ENCODE data around the gene NELL1.
"Not testable (repeated sequence)": the region's sequence is repeated elsewhere in the genome, so short reads cannot be mapped to it uniquely, and the experiment has no call there.

NELL1 gene

GRCh38 chr11:20771681-20772080 lies 102.3 kb downstream of the NELL1 start:
- no peak for DNase-seq

GRCh38 chr11:20775331-20775730 lies 105.9 kb downstream of the NELL1 start:
- no peak for DNase-seq

- no peak for DNase-seq
Measured at GRCh38 chr11:20782775-20783174, 113.4 kb downstream of the NELL1 start.

DNA sequence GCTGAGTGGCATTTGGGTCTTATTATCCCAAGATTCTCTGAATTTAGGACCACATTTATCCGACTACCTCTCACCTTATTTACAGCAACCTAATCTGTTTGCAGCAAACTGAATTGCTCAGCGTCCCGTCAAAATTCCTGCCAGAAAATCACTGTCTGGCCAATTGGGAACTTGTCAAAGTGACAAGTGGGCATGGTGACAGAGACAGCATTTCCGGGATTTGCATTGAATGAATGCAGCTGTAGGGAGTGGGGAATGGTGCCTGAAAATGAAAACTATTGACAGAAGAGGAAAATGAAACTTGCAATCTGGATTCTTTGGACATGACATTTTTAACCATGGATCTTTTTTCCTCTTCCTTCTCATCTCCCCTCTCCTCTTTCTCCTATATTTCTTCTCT lies 113.8 kb downstream of the NELL1 start:
- no peak for DNase-seq

DNA sequence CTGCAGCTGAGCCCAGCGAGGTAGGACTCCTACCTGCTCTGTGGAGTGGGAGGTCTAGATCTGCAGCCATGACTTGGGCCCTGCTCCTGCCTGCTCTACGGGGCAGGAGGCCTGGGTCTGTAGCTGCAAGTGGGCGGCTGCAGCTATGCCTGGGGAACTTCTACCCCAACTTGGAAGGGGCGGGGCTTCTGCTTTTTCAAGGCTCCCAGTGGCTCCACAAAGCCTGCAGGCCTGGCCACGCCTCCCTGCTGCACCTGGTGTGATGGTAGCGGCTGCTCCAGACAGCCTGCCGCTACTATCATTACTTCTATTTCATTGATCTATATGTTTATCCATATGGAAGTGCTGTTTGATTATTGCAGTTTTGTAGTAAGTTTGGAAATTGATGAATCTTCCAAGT lies 121.2 kb downstream of the NELL1 start:
- DNase-seq = no peak

DNA sequence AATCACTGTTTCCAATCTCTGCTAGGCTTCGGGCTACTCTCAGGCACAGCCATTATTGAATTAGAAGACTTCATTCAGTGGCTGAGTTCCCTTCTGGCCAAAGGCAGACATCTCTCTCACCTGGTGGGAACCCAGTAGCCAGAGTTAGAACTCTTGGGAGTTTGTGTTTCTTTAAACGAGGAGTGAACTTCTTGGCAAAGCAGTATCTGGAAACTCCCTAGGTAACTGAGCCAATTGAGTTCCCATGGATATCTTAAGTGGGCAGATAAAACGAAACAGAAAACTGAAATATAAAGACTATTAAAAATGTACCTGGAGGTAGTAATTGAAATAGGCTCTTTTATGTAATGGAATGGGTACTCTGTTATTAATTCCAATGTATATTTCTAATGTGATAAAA lies 125.6 kb downstream of the NELL1 start:
- DNase-seq = no peak

GRCh38 chr11:20808328-20808727 lies 138.9 kb downstream of the NELL1 start:
- no peak for DNase-seq

- no peak for DNase-seq
Measured at GRCh38 chr11:20821046-20821445, 151.7 kb downstream of the NELL1 start.

DNA sequence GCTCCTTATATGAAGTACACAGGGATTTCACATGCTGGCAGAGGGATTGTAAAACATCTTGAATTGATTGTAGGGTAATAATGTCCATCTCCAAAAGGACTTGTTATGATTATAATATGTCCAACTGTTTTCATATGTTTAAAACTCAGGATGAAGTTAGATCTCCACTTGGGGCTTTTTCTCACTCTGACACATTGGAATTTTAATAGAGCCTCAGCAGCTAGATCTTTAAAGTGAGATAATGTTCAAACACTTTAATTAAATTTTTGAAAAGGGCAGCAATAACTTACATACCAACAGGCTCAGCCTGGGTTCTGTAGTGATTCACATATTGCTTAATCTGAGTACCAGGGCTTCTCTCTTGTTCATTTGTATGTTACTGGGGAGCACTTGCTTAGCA lies 152.1 kb downstream of the NELL1 start:
- no peak for DNase-seq

DNA sequence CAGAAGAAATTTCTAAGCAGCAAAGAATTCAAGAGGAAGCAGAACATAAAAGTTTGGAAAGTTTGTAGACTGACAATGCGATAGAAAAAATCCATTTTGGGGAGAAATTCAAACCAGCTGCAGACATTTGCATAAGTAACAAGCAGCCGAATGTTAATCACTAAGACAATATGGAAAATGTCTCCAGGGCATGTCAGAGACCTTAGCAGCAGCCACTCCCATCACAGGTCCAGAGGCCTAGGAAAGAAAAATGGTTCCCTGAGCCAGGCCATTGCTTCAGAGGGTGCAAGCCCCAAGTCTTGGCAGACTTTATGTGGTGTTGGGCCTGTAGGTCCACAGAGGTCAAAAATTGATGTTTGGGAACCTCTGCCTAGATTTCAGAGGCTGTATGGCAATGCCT lies 155.4 kb downstream of the NELL1 start:
- DNase-seq = no peak

DNA sequence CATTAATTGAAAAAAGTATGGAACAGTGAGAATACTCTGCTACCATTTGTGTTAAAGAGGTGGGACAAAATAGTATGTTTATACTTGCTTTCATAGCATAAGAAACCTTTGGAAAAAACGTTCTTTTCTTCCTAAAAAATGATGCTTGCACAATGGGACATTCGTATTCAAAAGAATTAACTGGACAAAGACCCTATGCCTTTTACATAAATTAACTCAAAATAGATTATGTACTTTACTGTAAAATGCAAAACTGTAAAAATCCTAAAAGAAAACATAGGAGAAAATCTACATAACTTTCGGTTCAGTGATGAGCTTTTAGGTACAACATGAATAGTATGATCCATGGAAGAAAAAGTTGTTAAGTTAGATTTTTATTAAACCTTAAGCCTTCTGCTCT lies 166.2 kb downstream of the NELL1 start:
- DNase-seq = no peak

DNA sequence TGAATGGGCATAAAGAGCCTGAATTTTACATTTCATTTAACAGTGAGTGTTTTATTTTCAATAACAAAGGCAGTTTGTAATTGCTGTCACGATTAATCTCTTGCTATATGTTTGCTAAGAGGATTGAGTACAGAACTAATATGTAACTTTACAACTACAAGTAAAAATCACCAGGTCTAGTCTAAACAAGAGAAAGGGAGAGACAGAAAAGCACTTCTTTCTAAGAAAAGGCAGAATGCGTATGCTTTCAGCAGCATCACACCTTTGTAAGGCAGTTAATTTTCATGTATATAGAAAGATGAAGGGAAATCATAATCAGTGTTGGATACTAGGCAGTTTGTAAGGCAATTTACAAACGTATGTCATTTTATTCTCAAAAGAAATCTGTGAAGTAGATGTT lies 169.8 kb downstream of the NELL1 start:
- DNase-seq = no peak

GRCh38 chr11:20840341-20840740 lies 171.0 kb downstream of the NELL1 start:
- DNase-seq = no peak

GRCh38 chr11:20844216-20844615 lies 174.8 kb downstream of the NELL1 start:
- DNase-seq = no peak

DNA sequence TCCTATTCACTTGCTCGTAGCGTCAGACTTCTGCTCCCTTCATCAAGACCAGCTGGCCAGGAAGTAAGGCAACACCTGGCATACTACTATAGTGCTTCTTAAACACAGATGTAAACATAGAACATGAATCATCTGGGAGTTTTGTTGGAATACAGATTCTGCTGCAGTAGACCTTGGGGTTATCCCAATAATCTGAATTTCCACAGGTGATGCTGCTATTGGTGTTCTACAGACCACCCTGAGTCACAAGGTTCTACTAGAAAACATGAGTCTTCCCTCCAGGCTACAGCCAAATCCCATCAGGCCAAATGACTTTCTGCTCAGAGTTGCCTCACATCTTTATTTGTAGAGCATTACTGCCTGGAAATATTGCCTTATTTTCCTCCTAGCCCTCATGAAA lies 175.2 kb downstream of the NELL1 start:
- no peak for DNase-seq

DNA sequence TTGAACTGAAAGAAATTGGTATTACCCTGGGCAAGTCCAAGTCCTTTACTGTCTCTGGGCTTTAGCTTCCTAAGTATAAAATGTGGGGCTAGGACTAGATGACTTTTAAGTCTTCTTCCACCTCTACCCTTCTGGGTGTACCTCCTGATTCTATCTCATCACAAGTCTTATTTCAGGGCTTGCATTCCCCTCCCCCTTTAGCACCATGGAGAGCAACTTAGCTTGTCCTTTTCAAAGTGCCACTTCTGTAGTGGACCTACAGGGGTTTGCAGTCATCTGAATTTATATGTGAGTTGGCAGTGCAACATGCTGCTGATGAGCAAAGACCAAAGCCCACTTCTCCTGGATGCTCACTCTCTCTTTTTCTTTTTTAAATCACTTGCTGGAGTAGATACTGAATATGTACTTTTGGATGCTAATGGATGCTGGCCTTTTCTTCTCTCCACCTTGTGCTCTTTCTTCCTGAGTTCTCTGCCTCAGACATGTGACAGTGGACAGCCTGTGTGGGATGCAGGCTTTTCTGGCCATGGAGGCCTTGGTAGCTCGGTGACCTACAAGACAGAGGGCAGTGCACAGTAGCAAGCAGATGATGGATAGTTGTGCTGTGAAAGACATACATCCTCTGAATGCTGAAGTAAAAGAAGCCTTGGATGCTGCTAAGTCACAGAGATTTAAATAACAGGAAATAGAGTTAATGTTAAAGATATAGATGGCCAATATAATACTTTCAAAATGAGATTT lies 185.0 kb downstream of the NELL1 start:
- DNase-seq = no peak

- DNase-seq = no peak
Measured at GRCh38 chr11:20861322-20861721, 191.9 kb downstream of the NELL1 start.

GRCh38 chr11:20862263-20862662 lies 192.9 kb downstream of the NELL1 start:
- not testable (repeated sequence) for DNase-seq

GRCh38 chr11:20864628-20865027 lies 195.2 kb downstream of the NELL1 start:
- no peak for DNase-seq

DNA sequence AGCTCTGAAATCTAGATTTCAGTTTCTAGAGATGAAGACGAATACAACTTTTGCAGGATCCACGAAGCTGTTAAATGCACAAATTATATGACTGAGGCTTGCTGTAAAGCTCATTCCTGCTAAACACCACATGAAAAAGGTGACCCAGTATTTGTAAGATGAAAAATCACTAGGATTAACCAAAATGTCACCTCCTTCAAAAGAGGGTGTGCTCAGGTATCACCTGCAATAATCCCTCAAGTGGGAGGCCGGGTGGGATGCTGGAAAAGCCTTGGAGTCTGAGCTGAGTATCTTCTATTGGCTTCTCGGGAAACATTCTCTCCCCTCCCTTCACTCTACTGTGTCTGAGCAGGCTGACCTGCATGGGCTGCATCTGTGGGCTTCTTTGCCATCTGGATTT lies 195.8 kb downstream of the NELL1 start:
- no peak for DNase-seq

GRCh38 chr11:20869123-20869522 lies 199.7 kb downstream of the NELL1 start:
- DNase-seq = no peak

DNA sequence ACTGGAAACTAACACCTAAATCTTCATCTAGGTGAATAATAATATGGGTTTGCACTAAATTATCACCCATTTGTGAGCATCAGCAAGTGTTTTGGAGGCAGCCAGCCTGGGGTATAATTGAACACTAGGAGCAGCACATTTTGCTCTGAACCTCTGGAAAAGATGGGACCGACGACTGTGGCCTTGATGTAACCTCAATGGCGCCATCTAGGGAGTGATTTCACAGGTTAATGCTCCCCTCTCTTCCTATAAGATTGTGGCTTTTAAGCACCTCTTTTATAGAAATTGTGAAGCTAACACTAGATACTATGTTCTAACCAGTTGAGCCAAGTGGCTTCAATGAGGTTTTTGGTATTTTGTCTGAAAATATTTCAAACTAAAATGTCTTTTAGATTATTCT lies 203.7 kb downstream of the NELL1 start:
- no peak for DNase-seq

DNA sequence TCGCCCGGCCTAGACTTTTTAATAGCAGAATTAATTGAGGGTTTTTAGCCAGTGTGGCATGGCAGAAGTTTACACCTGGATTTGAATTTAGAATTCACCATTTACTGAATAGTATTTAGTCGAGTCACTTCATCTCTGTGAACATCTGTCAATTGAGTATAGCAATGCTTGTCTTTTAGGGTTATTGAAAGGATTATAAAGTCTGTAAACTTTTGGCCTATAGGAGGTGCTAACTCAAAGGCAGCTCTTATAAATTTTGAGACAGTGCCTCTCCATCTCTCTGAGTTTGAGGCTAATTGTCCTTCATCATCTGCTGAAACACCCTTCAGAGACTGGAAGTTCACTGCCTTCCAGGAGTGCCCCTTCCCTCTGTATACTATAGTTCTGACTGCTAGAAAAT lies 205.0 kb downstream of the NELL1 start:
- DNase-seq = no peak

GRCh38 chr11:20875889-20876288 lies 206.5 kb downstream of the NELL1 start:
- DNase-seq = no peak

DNA sequence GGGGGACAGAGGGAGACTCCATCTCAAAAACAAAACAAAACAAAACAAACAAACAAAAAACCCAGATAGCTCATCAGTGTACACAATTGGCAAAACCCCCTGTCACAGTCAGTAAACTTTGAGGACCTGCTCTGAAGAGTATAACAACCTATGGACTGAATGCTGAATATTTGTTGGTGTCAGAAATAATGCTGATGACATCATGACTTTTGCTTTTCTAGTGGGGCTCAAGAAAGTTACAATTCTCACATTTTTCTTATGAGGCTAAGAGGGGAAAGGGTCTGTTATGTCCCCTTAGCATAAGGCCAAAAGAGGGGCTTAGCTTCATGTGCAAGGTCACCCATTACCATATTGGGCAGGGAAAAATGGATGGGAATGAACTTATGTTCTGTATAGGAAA lies 207.4 kb downstream of the NELL1 start:
- DNase-seq = no peak

DNA sequence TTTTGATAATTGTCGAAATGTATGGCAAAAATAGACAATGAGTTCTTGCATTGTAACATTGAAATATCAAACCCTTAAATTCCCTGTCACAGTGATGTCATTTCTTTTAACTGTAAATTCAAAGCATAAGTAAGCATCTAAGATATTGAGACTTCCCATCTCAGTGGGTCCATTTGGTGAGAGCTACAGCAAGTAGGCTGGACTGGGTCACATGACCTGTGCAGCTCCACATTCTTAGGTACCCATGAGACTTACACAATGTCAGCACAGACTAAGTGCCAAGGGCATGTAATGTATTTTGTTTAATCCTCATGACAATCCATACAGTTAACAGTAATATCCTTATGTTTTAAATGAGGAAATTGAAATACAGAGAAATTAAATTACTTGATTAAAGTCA lies 210.7 kb downstream of the NELL1 start:
- DNase-seq = no peak

Data from stimulated activated CD4-positive, alpha-beta T cell treated with anti-CD3 and anti-CD28 coated beads, Interleukin-4, amount 100 ng/mL, for 4 hours (primary cell).